LoVo (cell line): ENCODE results near the gene C17orf113.

ENCODE experiments used
- DNase-seq: peaks from one replicate; pipeline ENCODE4 v3.0.0-alpha.2; 2016; ENCODE audit warnings: low spot score

Gene C17orf113

GRCh38 chr17:42072323-42073187, 22.2 kb upstream of the C17orf113 start:
- DNase-seq: no peak

GRCh38 chr17:42071810-42072209, 21.4 kb upstream of the C17orf113 start:
- no peak for DNase-seq

- DNase-seq: no peak
Observed at GRCh38 chr17:42068979-42069378, 18.6 kb upstream of the C17orf113 start.

GRCh38 chr17:42067371-42068091, 17.1 kb upstream of the C17orf113 start:
- DNase-seq: peak; percentile 40

- DNase-seq: no peak
Observed at GRCh38 chr17:42065201-42065600, 14.8 kb upstream of the C17orf113 start.

- DNase-seq: no peak
Observed at GRCh38 chr17:42062681-42063080, 12.3 kb upstream of the C17orf113 start.

- DNase-seq: no peak
Observed at GRCh38 chr17:42061646-42062487, 11.5 kb upstream of the C17orf113 start.

GRCh38 chr17:42060231-42060630, 9.8 kb upstream of the C17orf113 start:
- DNase-seq: no peak

- DNase-seq: no peak
Observed at GRCh38 chr17:42059815-42060214, 9.4 kb upstream of the C17orf113 start.

- no peak for DNase-seq
Observed at GRCh38 chr17:42058063-42058462, 7.7 kb upstream of the C17orf113 start.

GRCh38 chr17:42056635-42057034, 6.2 kb upstream of the C17orf113 start:
- DNase-seq: no peak

- no peak for DNase-seq
Observed at GRCh38 chr17:42055496-42055895, 5.1 kb upstream of the C17orf113 start.

GRCh38 chr17:42055027-42055426, 4.6 kb upstream of the C17orf113 start:
- no peak for DNase-seq

- no peak for DNase-seq
Observed at GRCh38 chr17:42053731-42054500, 3.5 kb upstream of the C17orf113 start.

GRCh38 chr17:42052346-42052877, 2.0 kb upstream of the C17orf113 start:
- DNase-seq: no peak

- DNase-seq: no peak
Observed at GRCh38 chr17:42051645-42052044, 1.2 kb upstream of the C17orf113 start.

GRCh38 chr17:42051013-42051400, 606 bp upstream of the C17orf113 start:
- DNase-seq: no peak

GRCh38 chr17:42049834-42050392, 488 bp downstream of the C17orf113 start:
- peak; percentile 15 for DNase-seq

GRCh38 chr17:42047343-42047742, 3.1 kb downstream of the C17orf113 start:
- no peak for DNase-seq

- no peak for DNase-seq
Observed at GRCh38 chr17:42045719-42046118, 4.7 kb downstream of the C17orf113 start.
